H9 (cell line): ENCODE measurements around the gene ARHGEF12. TPM values are rescaled to one million over a fixed set of nuclear protein-coding genes. Genes with fewer than 3 reads are reported as not detected.

Experiments
- DNase-seq: peaks from one replicate; pipeline ENCODE4 v3.0.0-alpha.2; 2017
- H2AFZ ChIP-seq: one replicate; pipeline ENCODE4 v1.6.1; 2013; ENCODE audit warnings: mild to moderate bottlenecking, low read length, control low read depth, moderate library complexity
- H2AK5ac ChIP-seq: 2 replicates; pipeline ENCODE4 v1.6.1; 2013; ENCODE audit warnings: low read length, control low read depth, mixed read lengths; ENCODE audit not compliant: insufficient read length
- H2BK120ac ChIP-seq: one replicate; pipeline ENCODE4 v1.6.1; 2013; ENCODE audit warnings: low read depth, mild to moderate bottlenecking, low read length, control low read depth, inconsistent platforms; ENCODE audit not compliant: poor library complexity, severe bottlenecking
- H2BK12ac ChIP-seq: 2 replicates; pipeline ENCODE4 v1.6.1; 2013; ENCODE audit warnings: low read length, control low read depth, mixed read lengths, low read depth; ENCODE audit not compliant: insufficient read length
- H2BK15ac ChIP-seq: 2 replicates; pipeline ENCODE4 v1.6.1; 2013; ENCODE audit warnings: low read depth, low read length, control low read depth
- H2BK20ac ChIP-seq: one replicate; pipeline ENCODE4 v1.6.1; 2013; ENCODE audit warnings: low read depth, mild to moderate bottlenecking, low read length, control low read depth, inconsistent platforms; ENCODE audit not compliant: poor library complexity, severe bottlenecking
- H2BK5ac ChIP-seq: 2 replicates; pipeline ENCODE4 v1.6.1; 2013; ENCODE audit warnings: low read length, control low read depth, mixed read lengths; ENCODE audit not compliant: insufficient read length
- H3K14ac ChIP-seq: 2 replicates; pipeline ENCODE4 v1.6.1; 2013; ENCODE audit warnings: low read length, control low read depth; ENCODE audit not compliant: insufficient read depth
- H3K18ac ChIP-seq: 2 replicates; pipeline ENCODE4 v1.6.1; 2013; ENCODE audit warnings: low read depth, mild to moderate bottlenecking, mixed read lengths, low read length, control low read depth; ENCODE audit not compliant: insufficient read length
- H3K23ac ChIP-seq: 2 replicates; pipeline ENCODE4 v1.6.1; 2013; ENCODE audit warnings: low read length, control low read depth, mixed read lengths, low read depth; ENCODE audit not compliant: insufficient read length
- H3K23me2 ChIP-seq: 2 replicates; pipeline ENCODE4 v1.6.1; 2013; ENCODE audit warnings: low read depth, mild to moderate bottlenecking, mixed read lengths, low read length, control low read depth; ENCODE audit not compliant: insufficient read length, poor library complexity, severe bottlenecking
- H3K27ac ChIP-seq: 2 replicates; pipeline ENCODE4 v1.5.1; 2013; ENCODE audit warnings: low read length, control low read depth, mixed read lengths, low read depth; ENCODE audit not compliant: insufficient read length
- H3K27me3 ChIP-seq: 2 replicates; pipeline ENCODE4 v1.6.1; 2013; ENCODE audit warnings: low read length, control low read depth, inconsistent platforms; ENCODE audit not compliant: insufficient read depth
- H3K4ac ChIP-seq: 2 replicates; pipeline ENCODE4 v1.6.1; 2013; ENCODE audit warnings: low read depth, mild to moderate bottlenecking, control low read depth, inconsistent platforms, low read length, moderate library complexity
- H3K4me1 ChIP-seq: 2 replicates; pipeline ENCODE4 v1.6.1; 2013; ENCODE audit warnings: low read length, control low read depth, inconsistent platforms; ENCODE audit not compliant: insufficient read depth
- H3K4me2 ChIP-seq: 2 replicates; pipeline ENCODE4 v1.6.1; 2013; ENCODE audit warnings: low read length, control low read depth, mixed read lengths; ENCODE audit not compliant: insufficient read length, insufficient read depth
- H3K56ac ChIP-seq: 2 replicates; pipeline ENCODE4 v1.6.1; 2013; ENCODE audit warnings: low read depth, mild to moderate bottlenecking, mixed read lengths, low read length, control low read depth; ENCODE audit not compliant: insufficient read length
- H3K79me1 ChIP-seq: 2 replicates; pipeline ENCODE4 v1.6.1; 2013; ENCODE audit warnings: low read depth, mild to moderate bottlenecking, moderate library complexity, low read length, control low read depth, inconsistent platforms; ENCODE audit not compliant: insufficient read depth, poor library complexity, severe bottlenecking
- H3K79me2 ChIP-seq: 2 replicates; pipeline ENCODE4 v1.6.1; 2013; ENCODE audit warnings: low read length, control low read depth, inconsistent platforms; ENCODE audit not compliant: insufficient read depth
- H3K9ac ChIP-seq: 2 replicates; pipeline ENCODE4 v1.6.1; 2013; ENCODE audit warnings: low read length, control low read depth, mixed read lengths; ENCODE audit not compliant: insufficient read length; ENCODE audit errors: extremely low read depth
- H3K9me3 ChIP-seq: one replicate; pipeline ENCODE4 v1.6.1; 2013; ENCODE audit warnings: low read depth, low read length, inconsistent platforms; ENCODE audit not compliant: control insufficient read depth
- H3T11ph ChIP-seq: one replicate; pipeline ENCODE4 v1.6.1; 2013; ENCODE audit warnings: mild to moderate bottlenecking, low read length, control low read depth, inconsistent platforms
- H4K20me1 ChIP-seq: one replicate; pipeline ENCODE4 v1.6.1; 2013; ENCODE audit not compliant: control insufficient read depth, insufficient read length, insufficient read depth
- H4K5ac ChIP-seq: 2 replicates; pipeline ENCODE4 v1.6.1; 2013; ENCODE audit warnings: low read depth, mild to moderate bottlenecking, mixed read lengths, low read length, control low read depth; ENCODE audit not compliant: insufficient read length
- H4K8ac ChIP-seq: replicated peaks from 2 replicates; pipeline ENCODE4 v1.6.1; 2013; ENCODE audit warnings: low read length, control low read depth, mixed read lengths, low read depth; ENCODE audit not compliant: insufficient read length
- H4K91ac ChIP-seq: 2 replicates; pipeline ENCODE4 v1.6.1; 2013; ENCODE audit warnings: low read depth, mild to moderate bottlenecking, moderate library complexity, mixed read lengths, low read length, control low read depth; ENCODE audit not compliant: insufficient read length
- H3K27ac Mint-ChIP-seq, 3 experiments: 2 replicates in 2 of 3; 3 replicates in 1 of 3; pipeline ENCODE4 v1.8.0; 2020 to 2021; ENCODE audit warnings: mixed read lengths in 3 of 3, mild to moderate bottlenecking in 1 of 3, moderate library complexity in 1 of 3
- H3K27me3 Mint-ChIP-seq: 2 replicates; pipeline ENCODE4 v1.8.0; 2021; ENCODE audit warnings: low read depth, mild to moderate bottlenecking, moderate library complexity, mixed read lengths
- H3K36me3 Mint-ChIP-seq, 3 experiments: 2 replicates in 2 of 3; 3 replicates in 1 of 3; pipeline ENCODE4 v1.8.0; 2020 to 2021; ENCODE audit warnings: low read depth in 3 of 3, mixed read lengths in 3 of 3; ENCODE audit not compliant: insufficient read depth in 1 of 3
- H3K4me1 Mint-ChIP-seq, 2 experiments: 2 replicates each; pipeline ENCODE4 v1.8.0; 2020; ENCODE audit warnings: mixed read lengths in 2 of 2
- H3K4me3 Mint-ChIP-seq, 2 experiments: 2 replicates in 1 of 2; 3 replicates in 1 of 2; pipeline ENCODE4 v1.8.0; 2020 to 2021; ENCODE audit warnings: mild to moderate bottlenecking in 2 of 2, mixed read lengths in 2 of 2, moderate library complexity in 1 of 2
- H3K9me3 Mint-ChIP-seq, 2 experiments: 2 replicates in 1 of 2; 3 replicates in 1 of 2; pipeline ENCODE4 v1.8.0; 2020; ENCODE audit warnings: mild to moderate bottlenecking in 2 of 2, mixed read lengths in 2 of 2, moderate library complexity in 1 of 2
- WGBS: extraction: QIAGEN DNeasy Blood & Tissue Kit; methylation state at CpG from one replicate; pipeline ENCODE4 v1.1.7; 2013; ENCODE audit warnings: missing lambda C conversion rate, low lambda C conversion rate, mixed read lengths; ENCODE audit not compliant: insufficient read length; ENCODE audit errors: extremely low coverage; 5-methylcytosine and 5-hydroxymethylcytosine counted together
- total RNA-seq: library from RNA; stranded (reverse); gene quantifications from 2 replicates; pipeline ENCODE4 v1.2.1, GENCODE V29; 2021
- TF ChIP-seq, protein P1 (sequence below): fragments of 200-600 bp; sonication (generic); conservative IDR thresholded peaks from 3 replicates; pipeline ENCODE4 v1.8.0; 2021; ENCODE audit warnings: antibody characterized with exemption, mild to moderate bottlenecking

The ARHGEF12 gene
- total RNA-seq, 1 experiment from 2014 or later, result 27.0 TPM

DNA sequence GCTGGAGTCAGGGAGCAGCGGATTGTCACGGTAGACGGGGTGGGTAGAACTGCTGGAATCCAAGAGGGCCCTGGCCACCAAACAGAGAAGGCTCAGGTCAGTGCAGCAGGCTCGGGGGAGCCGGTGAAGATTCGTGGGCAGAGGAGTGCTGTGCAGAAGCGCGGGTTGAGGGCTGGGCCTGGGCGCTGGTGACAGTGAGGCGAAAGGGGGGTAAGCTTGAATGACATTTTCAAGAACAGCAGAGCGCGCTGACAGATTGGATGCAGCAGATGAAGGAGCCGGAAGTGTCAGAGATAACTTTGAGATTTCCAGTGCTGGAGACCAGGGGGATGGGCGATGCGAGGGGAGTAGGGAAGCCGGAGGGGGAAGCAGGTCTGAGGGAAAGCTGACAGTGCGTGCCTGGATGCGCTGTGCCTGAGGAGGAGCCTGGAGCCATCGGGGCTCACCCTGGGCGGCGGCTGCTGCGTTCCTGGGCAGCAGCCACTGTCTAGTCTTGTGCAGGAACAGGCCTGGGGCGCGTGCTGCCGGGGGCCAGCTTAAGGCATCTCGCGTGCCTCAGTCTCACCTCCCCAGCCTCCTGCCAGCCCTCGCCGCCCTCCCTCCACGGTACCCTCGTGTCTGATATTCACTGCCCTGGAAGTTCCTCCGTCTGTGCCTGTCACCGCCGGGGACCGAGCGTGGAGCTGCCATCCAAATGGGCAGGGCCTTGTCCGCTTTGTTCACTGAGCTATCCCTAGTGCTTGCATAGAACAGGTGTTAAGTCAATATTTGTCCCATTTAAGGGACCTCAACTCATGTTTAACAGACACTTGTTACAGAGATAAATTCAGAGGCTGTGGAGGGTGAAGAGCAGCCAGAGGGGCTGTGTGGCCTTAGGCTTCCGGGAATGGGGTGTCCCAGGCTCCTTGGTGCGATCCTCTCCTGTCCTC lies 180.5 kb downstream of the ARHGEF12 start:
- no peak overlapping the region for H3K23ac ChIP-seq
- H2BK20ac ChIP-seq, result no peak overlapping the region
- H3K79me1 ChIP-seq, result no peaks in the 10 kb centered on the region
- Mint-ChIP-seq H3K27me3 (peaks cover 50% of the 10 kb centered on the region), H3K4me1 (peaks cover 26 to 31% of the 10 kb centered on the region in 2 experiments), H3K27ac (peak overlapping the region in 1 of 3 experiments; percentile 61; a peak in 2 of 7 replicates), H3K36me3 (no peaks in the 10 kb centered on the region), H3K4me3 (peak overlapping the region in 1 of 2 experiments; percentile 35; a peak in 1 of 5 replicates), H3K9me3 (no peaks in the 10 kb centered on the region)
- no CpG with 5 or more reads among the region's 39 CpGs for WGBS
- H4K20me1 ChIP-seq, result peaks cover 2% of the 10 kb centered on the region
- no peak overlapping the region for H2BK120ac ChIP-seq
- no peaks in the 10 kb centered on the region for H3K79me2 ChIP-seq
- H2AFZ ChIP-seq, result no peak overlapping the region
- H4K5ac ChIP-seq, result no peak overlapping the region
- peaks cover 4% of the 10 kb centered on the region for H3K23me2 ChIP-seq
- H2BK12ac ChIP-seq, result no peak overlapping the region
- H3K9me3 ChIP-seq, result no peaks in the 10 kb centered on the region
- H3K14ac ChIP-seq, result no peak overlapping the region
- H2BK5ac ChIP-seq, result no peak overlapping the region
- H3K4me2 ChIP-seq, result no peak overlapping the region
- H3K27ac ChIP-seq, result no peak overlapping the region
- no peak overlapping the region for H3K9ac ChIP-seq
- H3K4ac ChIP-seq, result no peak overlapping the region
- no peak overlapping the region for H2BK15ac ChIP-seq
- no peak overlapping the region for H3K56ac ChIP-seq
- no peak overlapping the region for H4K91ac ChIP-seq
- H3T11ph ChIP-seq, result no peak overlapping the region
- TF ChIP-seq, protein P1, sequence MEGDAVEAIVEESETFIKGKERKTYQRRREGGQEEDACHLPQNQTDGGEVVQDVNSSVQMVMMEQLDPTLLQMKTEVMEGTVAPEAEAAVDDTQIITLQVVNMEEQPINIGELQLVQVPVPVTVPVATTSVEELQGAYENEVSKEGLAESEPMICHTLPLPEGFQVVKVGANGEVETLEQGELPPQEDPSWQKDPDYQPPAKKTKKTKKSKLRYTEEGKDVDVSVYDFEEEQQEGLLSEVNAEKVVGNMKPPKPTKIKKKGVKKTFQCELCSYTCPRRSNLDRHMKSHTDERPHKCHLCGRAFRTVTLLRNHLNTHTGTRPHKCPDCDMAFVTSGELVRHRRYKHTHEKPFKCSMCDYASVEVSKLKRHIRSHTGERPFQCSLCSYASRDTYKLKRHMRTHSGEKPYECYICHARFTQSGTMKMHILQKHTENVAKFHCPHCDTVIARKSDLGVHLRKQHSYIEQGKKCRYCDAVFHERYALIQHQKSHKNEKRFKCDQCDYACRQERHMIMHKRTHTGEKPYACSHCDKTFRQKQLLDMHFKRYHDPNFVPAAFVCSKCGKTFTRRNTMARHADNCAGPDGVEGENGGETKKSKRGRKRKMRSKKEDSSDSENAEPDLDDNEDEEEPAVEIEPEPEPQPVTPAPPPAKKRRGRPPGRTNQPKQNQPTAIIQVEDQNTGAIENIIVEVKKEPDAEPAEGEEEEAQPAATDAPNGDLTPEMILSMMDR, result no peak
- no peaks in the 10 kb centered on the region; the same call in 1 of the 2 replicates for H3K27me3 ChIP-seq
- H3K18ac ChIP-seq, result no peak overlapping the region
- no peak overlapping the region for H4K8ac ChIP-seq
- no peak overlapping the region for H2AK5ac ChIP-seq
- peaks cover 3% of the 10 kb centered on the region; the same call in 1 of the 2 replicates for H3K4me1 ChIP-seq
- no peak for DNase-seq
